ENCODE measurements around the gene TAS1R3.
A peak's percentile ranks its signal among the peaks of the same experiment; 100 is the strongest.

The TAS1R3 gene

DNA sequence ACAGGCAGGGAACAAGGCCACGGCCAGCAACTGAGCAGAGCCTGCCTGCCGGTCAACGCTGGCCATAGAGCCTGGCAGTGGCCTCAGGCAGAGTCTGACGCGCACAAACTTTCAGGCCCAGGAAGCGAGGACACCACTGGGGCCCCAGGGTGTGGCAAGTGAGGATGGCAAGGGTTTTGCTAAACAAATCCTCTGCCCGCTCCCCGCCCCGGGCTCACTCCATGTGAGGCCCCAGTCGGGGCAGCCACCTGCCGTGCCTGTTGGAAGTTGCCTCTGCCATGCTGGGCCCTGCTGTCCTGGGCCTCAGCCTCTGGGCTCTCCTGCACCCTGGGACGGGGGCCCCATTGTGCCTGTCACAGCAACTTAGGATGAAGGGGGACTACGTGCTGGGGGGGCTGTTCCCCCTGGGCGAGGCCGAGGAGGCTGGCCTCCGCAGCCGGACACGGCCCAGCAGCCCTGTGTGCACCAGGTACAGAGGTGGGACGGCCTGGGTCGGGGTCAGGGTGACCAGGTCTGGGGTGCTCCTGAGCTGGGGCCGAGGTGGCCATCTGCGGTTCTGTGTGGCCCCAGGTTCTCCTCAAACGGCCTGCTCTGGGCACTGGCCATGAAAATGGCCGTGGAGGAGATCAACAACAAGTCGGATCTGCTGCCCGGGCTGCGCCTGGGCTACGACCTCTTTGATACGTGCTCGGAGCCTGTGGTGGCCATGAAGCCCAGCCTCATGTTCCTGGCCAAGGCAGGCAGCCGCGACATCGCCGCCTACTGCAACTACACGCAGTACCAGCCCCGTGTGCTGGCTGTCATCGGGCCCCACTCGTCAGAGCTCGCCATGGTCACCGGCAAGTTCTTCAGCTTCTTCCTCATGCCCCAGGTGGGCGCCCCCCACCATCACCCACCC lies at the start of gene TAS1R3:
TAS1R3 (plus strand) TSS at position 213 of the 898 bp plus-strand sequence; CDS start at position 279, 66 bp downstream.
- no peak for DNase-seq

DNA sequence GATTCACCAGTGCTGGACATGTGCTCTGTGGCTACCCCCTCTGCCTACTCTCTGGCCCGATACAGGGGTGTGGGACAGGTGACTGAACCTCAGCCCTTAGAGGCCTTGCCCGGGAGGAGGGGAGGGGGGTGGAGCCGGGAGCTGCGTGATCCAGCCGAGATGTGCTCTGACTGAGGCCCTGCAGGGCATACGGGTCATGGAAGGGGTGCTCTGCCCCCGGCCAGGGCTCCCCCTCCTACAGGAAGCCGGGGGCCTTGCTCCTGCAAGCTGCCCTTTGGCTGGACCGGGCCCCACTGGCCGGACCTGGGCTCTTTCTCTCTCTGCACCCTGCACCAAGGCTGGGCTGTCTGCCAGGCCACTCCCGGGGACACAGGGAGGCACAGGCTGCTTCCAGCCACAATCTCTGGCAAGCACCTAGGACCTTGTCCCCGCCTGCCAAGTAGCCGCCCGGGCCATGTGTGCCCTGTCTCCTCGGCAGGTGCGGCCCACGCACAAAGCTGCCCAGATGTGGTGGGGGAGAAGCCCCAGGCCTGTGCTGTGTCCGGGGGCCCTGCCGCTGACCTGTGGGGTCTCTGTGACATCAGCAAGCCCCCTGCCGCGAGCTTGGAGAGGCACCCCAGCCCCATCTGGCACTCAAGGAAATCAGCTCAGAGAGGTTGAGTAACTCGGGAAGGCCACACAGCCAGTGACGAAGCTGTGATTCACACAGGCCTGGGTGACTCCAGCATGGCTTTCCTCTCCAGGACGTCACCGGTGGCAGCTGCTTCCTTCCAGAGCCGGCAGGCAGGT lies 49.4 kb upstream of the TAS1R3 start:
- DNase-seq, result no peak

DNA sequence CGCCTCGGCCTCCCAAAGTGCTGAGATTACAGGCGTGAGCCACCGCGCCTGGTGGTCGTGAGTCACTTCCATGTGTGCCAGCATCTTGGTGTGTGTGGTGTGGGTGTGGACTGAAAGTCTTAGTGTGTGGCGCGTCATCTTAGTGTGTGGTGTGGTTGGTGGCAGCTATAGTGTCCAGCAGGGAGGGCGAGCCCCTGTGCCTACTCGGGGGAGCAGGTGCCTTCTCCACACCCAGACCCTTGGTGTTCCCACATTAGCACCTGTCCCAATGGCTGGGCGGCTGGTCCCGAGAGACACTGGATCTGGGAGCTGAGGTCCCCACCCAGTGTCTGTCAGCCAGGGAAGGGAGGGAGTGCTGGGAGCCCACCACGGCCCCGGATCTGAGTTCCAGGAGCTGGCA lies 48.1 kb upstream of the TAS1R3 start:
- DNase-seq, result no peak

DNA sequence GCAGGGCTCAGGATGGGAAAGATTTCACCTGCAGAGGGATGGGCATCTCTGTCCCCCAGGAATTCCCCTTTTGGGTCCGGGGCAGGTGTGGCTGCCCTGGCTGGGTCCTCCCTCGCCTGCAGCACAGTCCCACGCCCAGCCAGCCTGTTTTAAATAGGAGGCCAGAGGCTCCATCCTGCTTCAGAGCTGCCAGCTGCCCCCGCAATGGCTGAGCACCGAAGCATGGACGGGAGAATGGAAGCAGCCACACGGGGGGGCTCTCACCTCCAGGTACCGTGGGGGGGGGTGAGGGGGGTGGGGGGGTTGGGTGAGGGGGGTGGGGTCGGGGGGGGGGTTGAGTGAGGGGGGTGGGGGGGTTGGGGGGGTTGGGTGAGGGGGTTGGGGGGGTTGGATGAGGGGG lies 47.3 kb upstream of the TAS1R3 start:
- no peak for DNase-seq

DNA sequence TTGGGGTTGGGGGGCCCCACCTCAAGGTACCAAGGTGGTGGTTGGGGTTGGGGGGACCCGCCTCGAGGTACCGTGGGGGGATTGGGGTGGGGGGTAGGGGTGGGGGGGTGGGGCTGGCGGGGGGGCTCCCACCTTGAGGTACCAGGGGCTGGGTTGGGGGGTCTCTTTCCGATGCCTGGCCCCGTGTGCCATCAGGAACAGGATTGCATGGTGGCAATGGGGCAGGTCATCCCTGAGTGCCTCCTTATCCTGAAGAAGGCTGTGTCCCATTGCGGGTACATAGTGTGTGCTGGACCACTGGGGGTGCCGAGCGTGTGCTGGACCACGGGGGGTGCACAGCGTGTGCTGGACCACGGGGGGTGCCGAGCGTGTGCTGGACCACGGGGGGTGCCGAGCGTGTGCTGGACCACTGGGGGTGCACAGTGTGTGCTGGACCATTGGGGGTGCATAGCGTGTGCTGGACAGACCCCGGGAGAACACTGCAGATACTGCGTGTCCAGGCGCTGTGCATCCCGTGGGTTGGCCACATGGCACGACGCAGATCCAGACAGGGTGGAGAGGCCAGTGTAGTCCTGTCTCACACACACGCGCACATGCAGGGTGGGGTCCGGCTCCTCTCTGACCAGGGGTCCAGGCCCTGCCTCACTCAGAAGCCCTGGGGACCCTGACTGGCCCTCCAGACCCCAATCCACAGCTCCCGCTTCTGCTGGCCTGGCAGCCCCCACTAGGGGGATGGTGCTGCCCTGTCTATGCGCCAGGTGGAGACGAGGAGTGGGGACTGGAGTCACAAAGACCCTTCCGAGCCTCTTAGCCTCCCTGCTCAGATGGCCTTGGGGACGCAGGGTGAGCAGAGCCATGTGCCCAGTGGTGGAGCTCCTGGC lies 46.6 kb upstream of the TAS1R3 start:
- no peak for DNase-seq

DNA sequence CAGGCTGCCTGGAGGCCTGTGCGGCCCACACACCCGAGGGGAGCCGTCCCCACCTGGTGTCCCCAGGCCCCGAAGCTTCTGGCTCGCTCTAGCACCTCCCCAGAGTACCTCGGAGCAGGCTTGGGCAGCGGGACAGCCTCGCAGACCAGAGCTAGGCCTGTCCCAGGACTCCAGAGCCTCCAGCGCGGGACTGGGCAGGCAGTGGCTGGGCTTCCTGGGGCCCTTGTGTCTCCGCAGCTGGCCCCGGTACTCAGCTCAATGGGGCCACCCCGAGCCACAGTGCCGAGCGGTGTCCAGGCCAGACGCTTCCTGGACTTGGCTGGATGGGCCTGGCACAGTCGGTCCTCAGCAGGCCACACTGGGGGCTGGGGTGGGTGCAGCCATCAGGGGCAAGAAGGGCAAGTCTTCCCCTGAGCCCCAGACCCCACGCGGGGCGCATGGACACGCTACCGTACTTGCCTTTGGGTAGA lies 45.9 kb upstream of the TAS1R3 start:
- no peak for DNase-seq

DNA sequence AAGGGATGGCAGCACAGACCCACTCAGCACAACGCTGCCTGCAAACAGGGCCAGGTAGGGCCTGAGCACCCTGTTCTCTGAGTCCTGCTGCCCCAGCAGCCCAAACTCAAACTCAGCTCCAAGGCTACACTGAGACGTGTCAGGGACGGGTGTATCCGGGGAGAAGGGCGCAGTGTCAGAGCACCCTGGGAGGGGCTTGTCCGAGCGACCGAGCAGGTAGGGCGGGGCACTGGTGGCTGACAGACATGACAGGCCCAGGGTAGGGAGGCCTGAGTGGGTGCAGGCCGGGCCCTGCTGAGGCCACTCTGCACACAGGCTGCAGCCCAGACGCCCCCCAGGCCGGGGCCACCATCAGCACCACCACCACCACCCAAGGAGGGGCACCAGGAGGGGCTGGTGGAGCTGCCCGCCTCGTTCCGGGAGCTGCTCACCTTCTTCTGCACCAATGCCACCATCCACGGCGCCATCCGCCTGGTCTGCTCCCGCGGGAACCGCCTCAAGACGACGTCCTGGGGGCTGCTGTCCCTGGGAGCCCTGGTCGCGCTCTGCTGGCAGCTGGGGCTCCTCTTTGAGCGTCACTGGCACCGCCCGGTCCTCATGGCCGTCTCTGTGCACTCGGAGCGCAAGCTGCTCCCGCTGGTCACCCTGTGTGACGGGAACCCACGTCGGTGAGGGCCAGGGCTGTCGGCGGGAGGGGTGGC lies 45.3 kb upstream of the TAS1R3 start:
- DNase-seq, result no peak

DNA sequence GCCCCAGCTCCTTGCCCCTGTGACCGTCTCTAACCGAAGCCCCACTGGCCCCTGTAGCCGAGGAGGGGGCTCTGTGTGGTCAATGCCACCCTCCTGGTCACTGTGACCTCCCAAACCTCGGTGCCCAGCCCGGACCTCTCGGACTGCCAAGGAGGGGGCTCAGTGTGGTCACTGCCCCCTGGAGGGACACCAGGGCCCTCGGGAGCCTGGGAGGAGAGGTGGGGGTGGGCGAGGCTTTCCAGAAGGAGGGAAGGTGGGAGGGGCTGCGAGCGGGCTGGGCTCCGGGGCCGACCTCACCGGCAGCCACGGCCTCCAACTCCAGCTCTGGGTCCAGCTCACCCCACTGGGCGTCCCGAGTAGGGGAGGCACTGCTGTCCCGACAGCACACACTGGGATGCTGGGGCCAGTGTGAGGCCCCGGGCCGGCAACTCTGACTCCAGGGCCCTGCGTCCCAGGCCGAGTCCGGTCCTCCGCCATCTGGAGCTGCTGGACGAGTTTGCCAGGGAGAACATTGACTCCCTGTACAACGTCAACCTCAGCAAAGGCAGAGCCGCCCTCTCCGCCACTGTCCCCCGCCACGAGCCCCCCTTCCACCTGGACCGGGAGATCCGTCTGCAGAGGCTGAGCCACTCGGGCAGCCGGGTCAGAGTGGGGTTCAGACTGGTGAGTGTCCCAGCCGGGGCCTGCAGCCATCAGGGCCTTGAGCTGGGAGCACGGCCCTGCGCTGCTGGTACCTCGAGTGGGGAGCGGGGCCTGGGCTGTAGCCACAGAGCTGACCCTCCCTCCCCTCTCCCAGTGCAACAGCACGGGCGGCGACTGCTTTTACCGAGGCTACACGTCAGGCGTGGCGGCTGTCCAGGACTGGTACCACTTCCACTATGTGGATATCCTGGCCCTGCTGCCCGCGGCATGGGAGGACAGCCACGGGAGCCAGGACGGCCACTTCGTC lies 44.5 kb upstream of the TAS1R3 start:
- no peak for DNase-seq

DNA sequence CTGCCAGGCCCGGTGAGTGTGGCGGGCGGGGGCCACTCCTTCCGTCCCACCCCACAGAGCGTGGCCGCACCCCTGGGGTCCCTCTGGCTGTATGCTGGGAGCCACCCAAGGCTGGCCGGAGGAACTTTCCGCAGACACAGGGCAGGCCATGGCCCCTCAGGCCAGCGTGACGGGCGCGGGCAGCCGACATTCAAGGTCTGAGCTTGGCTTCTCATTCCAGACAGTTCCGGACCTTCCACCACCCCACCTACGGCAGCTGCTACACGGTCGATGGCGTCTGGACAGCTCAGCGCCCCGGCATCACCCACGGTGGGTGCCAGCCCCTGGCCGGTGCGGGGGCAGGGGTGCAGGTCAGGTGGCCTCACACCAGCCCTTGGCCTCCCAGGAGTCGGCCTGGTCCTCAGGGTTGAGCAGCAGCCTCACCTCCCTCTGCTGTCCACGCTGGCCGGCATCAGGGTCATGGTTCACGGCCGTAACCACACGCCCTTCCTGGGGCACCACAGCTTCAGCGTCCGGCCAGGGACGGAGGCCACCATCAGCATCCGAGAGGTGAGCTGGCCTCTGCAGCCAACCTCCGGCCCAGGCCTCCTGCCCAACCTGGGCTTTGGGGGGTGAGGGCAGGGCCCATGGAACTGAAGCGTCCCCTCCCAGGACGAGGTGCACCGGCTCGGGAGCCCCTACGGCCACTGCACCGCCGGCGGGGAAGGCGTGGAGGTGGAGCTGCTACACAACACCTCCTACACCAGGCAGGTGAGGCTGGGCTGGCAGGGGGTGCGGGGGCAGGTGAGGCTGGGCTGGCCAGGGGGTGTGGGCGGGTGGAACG lies 43.6 kb upstream of the TAS1R3 start:
- no peak for DNase-seq

DNA sequence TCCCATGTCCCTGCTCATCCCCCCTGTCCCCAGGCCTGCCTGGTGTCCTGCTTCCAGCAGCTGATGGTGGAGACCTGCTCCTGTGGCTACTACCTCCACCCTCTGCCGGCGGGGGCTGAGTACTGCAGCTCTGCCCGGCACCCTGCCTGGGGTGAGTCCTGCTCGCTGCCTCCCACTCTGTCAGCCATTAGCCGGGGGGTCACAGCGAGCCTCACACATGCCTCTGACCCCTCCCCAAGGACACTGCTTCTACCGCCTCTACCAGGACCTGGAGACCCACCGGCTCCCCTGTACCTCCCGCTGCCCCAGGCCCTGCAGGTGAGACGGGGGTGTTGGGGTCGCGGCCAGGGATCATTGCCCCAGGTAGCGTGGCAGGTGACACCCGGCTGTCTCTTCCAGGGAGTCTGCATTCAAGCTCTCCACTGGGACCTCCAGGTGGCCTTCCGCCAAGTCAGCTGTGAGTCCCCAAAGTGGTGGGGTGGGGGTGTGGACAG lies 40.8 kb upstream of the TAS1R3 start:
- peak; percentile 82 for DNase-seq

DNA sequence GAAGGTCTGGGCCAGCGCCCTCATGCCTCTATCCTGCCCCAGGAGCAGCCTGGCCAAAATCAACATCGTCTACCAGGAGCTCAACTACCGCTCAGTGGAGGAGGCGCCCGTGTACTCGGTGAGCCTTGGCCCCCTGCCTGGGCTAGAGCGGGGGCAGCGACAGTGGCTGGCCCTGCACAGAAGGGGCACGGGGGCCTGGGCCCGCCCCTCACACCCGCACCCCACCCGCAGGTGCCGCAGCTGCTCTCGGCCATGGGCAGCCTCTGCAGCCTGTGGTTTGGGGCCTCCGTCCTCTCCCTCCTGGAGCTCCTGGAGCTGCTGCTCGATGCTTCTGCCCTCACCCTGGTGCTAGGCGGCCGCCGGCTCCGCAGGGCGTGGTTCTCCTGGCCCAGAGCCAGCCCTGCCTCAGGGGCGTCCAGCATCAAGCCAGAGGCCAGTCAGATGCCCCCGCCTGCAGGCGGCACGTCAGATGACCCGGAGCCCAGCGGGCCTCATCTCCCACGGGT lies 40.0 kb upstream of the TAS1R3 start:
- no peak for DNase-seq

DNA sequence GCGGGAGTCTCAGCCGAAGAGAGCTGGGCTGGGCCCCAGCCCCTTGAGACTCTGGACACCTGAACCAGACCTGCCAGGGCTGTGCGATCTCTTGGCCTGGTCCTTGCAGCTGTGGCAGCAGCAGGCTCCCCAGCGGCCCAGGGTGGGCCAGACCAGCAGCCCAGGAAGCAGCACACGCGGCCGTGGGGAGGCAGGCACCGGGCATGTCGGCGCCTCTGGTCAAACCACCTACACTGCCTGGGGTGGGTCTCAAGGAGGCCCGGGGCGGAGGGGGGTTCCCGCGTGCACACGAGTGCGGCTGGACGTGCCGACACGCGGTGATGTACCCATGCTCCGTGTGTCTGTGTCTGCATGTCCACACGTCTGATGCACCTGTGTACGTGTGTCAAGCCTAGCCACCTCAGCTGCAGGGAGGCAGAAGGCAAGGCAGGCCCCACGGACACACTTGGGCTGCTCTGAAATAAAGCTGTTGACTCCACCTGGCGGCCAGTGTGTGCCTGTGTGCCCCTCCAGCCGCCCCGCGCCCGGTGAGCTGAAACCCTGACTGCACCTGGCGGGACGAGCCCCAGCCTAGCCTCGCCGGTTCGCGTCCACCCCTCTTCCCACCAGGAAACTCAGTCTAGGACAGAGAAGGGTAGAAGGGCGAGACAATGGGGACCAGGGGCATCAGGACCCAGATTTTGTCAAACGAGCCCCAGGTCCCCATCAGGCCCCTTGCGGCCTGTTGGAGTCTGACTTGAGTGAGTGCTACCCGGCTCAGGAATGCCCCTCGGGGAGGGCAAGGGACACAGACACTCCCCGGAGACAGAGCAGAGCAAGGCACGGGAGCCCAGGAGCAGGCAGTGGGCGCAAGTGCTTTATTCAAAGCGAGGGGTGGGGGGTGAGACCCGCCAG lies 39.3 kb upstream of the TAS1R3 start:
- peak; percentile 77 for DNase-seq

DNA sequence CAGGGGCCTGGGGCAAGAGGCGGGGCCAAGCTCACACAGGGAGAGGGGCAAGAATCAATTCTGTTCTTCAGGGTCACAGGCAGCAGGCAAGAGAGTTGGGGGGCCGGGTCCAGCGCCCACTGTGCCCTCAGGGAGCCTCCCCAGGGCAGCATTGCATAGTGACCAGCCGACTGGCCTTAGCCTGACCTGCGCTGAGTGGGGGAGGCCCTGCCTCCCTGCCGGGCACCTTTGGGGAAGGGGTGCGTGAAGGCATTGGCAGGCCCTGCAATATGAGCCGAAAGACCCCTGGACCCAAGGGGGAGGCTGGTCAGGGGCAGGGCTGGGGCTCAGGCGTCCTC lies 38.7 kb upstream of the TAS1R3 start:
- no peak for DNase-seq

DNA sequence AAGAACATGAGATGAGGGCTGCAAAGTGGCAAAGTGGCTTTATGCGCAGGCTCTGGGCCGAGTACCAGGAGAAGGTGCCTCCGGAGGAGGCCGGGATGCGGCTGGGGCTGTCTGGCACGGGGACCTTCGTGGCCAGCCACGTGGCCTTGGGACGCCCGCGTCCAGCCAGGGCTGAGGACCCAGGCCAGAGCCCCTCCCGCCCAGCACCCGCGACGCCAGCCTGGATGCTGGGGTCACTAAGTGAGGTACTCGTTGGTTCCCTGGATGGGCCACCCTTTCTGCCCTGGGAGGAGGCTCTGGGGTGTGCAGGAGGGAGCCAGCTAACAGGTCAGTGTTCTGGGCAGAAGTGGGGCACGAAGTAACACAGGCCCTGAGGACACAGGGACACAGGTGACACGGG lies 38.2 kb upstream of the TAS1R3 start:
- no peak for DNase-seq

DNA sequence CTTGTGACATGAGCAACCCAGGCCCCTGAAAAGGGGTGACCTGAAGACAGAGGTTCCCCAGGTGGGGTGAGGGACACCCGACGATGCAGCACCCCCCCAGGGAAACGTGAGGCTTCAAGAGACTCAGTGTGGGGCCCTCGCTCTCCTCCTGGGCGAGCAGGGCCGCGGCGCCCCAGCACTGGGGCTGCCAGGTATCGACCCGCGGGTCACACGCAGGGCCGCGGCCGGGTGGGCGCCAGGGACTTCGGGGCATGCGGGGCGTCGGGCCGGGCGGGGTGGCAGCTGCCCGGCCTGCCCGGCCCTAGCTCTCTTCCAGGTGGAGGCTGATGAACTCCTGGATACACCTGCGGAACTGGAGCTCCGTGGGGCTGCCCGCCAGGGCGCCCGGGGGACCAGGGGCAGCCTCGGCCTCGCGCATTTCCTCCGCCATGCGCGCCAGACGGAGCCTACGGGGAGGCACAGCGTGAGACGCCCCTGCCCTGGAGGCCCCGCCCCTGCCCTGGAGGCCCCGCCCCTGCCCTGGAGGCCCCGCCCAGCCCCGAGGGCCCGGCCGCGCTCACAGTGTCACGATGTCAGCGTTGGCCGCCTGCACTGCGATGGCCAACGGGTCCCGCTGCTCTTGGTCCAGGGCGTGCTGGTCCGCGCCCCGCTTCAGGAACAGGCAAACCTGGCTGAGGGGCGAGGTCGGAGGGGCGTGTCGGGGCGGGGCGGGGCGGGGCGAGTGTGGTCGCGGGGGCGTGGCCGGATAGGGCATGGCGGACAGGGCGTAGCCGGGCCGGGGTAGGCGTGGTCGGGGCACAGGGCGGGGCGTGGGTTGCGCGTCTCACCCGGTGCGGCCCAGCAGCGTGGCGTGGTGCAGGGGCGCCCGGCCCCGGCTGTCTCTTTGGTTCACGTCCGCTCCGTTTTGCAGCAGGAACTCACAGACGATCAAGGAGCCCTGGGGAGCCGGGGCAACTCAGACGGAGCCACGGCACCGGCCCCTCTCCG lies 37.5 kb upstream of the TAS1R3 start:
- no peak for DNase-seq

DNA sequence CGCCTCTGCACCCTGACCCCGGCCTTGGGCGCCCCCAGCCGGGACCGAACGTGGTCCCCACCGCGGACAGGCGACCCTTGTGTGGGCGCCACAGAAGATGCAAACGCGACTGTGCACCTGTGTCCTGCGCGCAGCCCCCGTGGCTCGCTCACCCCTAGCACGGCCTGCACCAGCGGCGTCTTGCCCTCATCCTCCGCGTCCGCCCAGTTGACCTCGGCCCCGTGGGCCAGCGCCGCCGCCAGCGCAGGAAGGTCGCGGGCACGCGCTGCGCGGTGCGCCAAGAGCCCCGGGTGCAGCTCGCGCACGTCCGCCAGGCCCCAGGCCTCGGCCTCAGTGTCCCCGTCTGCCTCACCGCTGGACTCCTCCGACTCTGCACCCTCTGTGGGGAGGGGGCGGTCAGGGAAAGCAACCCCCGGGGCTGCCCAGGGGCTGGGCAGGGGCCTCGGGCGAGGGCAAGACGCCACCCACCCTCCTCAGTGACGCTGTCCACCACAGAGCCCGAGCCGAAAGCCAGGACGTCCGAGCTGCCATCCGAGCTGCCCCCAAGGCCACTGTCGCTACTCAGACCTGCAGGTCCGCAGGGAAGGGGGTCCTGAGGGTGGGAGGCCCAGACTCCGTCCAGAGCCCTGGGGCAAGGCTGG lies 36.7 kb upstream of the TAS1R3 start:
- DNase-seq, result no peak
